ENCODE measurements around the gene LRIT2.

LRIT2 gene, protein sequence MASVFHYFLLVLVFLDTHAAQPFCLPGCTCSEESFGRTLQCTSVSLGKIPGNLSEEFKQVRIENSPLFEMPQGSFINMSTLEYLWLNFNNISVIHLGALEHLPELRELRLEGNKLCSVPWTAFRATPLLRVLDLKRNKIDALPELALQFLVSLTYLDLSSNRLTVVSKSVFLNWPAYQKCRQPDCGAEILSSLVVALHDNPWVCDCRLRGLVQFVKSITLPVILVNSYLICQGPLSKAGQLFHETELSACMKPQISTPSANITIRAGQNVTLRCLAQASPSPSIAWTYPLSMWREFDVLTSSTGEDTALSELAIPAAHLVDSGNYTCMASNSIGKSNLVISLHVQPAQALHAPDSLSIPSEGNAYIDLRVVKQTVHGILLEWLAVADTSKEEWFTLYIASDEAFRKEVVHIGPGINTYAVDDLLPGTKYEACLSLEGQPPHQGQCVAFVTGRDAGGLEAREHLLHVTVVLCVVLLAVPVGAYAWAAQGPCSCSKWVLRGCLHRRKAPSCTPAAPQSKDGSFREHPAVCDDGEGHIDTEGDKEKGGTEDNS

DNA sequence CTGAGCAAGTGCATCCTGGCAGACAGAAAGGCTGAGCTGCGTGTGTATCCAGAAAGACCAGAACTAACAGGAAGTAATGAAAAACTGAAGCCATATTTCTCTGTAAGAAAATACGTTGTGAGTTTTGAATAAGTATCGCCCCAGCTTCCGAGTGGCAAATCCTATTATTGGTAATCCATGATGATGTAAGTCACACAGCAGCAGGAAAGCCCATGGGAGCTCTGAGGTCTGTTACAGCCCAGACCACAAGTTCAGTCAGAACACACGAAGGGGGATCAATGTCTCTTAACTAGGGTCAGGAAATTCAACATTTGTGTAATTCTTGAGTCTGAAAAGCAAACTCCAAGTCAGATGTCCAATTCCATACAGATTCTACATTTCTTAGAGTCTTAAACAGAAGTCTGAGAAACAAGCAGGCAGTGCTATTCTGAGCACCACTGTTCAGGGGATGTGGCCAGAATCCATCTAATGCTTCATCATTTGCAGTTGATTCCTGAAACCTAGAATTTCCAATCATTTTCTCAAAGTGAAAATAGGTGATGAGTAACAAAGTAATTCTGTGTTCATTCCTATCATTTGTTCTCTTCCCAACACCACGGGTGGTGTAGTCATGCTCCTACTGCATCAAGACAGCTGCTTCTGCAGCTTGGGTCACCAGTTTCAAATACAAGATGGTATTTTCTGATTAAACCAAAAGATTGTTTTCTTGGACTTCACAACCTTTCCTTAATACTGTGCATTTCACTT is at the start of gene LRIT2:
TSS of gene LRIT2 (minus strand) at position 118 of the 747 bp plus-strand sequence. CDS start at position 94, 24 bp downstream.
- no peak for DNase-seq

DNA sequence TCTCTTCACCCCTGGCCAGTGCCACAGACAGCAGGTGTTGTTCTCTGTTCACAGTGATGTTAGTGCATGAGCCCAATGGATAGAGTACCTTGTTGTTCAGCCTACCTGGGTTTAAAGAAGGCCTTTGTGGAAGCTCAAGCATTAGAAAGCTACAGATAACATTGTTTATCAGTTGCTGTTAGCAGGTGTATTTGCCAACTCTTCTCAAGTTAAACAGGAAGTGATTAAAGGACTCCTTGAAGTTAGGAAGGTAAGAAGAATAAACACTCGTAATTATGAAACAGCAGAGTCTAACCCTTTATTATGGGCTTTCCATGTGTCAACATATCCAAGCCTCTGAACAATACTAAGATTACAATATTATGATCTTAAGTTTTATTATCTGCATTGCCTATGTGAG is 45.4 kb upstream of the LRIT2 start:
- no peak for DNase-seq

DNA sequence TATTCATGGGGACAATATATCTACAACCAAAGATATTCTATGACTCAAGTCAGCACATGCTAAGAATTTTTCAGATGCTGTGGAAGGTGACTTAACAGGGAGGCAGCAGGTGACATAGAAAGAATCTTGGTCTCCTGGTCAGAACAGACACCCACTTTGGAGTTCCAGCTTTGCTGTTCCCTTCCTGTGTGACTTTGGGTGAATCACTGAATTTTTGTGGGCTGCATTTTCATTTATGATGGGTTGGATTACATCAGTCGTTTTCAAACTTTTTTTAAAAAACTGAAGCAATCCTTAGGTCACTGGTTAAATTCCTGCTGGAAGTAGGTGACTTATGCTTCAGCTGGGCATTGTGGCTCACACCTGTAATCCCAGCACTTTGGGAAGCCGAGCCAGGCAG is 44.4 kb upstream of the LRIT2 start:
- peak; percentile 74 for DNase-seq

DNA sequence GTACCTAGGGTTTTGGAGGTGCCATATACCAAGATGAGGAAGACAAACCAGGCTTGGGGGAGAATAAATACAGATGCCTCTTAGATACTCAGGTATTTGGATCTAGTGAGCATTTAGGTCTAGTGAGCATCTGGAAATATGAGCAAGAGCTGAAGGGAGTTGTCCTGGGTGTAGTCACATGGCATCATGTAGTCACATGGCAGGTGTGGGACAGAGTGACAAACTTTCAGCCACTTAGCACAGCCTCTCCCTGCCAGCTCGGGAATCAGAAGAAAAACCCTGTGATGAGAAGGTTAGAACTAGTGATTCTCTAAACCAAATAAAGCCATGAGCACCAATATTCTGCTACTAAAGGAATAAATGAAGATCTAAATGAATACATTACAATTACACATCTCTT is 43.8 kb upstream of the LRIT2 start:
- no peak for DNase-seq

DNA sequence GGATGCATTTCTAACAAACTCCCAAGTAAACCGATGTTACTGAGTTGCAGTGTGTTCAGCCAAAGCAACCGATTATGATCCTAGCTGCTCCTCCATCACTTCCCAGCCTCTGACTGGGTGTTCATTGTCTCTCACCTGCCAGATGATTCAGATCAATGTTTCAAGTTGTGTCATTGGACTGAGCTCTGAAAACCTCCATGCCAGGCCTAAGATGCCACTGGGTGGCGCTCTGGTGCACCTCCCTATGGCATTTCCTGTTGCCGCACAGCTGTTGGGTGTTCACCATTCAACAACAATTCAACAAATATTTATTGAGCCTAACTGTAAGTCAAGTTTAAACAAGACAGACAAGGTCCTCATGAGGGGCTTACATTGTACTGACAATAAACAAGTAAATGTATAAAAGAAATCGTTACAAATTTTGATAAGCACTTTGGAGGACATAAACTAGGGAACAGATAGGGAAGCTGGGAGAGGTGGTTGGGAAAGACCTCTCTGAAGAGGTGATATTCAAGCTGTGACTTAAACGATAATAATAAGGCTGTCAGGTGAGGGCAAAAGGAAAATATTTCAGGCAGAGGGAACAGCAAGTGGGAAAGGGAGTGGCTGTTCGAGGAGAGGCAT is 42.3 kb upstream of the LRIT2 start:
- peak; percentile 21 for DNase-seq

DNA sequence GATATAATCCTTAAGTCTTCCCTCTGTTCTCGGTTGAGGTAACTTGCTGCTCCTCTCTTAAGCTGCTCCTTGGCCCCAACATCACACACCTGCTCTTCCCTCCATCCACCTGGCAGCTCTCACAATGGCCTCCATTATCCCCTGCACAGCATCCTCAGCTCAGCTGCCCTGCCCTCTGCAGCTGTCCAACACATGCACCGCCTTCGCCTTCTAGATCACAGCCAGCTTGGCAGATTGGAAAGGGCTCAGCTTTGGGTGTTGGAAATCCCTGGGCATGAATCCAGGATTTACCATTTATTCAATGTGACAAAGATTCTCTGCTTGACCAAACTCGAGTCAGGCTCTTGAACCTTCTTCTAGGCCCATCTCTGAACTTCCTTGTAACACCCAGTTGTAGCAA is 40.1 kb upstream of the LRIT2 start:
- no peak for DNase-seq

DNA sequence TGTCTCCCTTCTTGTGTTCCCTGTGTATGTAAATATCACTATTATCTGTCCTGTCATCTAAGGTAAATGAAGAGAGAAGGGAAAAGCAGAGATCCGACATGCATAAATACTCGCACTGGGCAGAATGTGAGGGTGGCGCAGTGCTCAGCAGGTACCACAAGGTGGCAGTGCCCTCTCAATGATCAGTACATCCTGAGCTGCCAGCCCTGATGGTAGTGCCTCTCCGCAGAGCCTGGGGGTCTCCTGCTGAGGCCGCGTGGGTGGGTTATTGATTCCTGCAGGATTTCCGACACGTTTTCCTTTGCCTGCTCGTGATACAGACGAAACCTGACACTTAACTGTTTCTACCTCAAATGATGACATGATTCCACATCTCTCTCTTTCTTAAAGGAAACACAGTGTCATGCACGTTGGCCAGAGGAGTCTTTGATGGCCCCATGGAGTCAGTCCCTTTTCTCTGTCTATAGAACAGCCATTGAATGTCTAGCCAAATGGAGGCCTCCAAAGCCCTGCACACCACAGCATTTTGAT is 39.3 kb upstream of the LRIT2 start:
- peak; percentile 48 for DNase-seq

DNA sequence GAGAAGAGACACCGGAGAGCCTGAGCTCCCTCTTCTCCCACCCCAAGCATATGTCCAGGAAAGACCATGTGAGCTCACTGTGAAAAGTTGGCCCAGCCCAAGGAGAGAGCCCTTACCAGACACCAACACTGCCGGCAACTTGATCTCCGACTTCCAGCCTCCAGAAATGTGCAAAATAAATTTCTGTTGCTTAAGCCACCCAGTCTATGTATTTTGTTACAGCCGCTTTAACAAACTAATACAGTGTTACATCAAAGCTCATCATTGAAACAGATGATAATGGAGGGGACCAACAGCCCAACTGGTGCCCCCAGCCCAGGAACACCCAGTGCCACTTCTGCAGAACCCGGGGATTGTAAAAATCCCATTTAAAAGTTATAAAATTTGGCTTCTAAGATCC is 38.4 kb upstream of the LRIT2 start:
- DNase-seq = no peak

DNA sequence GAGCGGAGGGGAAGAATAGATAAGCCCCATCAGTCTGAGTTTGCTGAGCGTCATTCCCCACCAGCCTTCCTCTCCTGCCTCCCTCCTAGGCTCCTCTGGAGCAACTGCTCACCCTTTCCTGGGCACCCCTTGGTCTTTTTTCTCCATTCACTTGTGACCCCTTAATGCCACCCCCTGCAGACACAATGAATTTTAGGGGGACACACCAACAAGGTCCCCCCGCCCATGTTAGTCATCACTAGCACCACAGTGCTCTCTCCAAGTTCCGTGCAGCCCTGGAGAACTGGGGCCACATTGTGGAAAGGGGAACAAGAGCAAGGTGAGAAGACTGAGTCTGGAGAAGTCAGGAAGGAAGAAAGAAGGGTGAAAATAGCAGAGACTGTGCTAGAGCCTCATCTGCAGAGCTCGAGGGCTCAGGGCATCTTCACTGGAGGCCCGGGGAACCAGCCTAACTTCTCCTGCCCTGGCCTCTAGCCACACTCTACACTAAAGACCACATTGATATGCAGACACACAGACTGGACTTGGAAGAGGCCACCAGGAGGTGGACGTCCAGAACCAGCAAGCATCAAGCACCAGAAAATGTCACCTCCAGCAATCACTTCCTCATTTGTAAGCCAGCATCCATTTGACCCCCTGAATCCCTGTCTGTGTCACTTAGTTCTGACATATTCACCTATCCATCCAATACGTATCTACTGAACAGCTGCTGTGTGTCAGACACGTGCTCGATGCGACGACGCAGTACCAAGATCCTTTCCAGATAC is 37.0 kb upstream of the LRIT2 start:
- no peak for DNase-seq

DNA sequence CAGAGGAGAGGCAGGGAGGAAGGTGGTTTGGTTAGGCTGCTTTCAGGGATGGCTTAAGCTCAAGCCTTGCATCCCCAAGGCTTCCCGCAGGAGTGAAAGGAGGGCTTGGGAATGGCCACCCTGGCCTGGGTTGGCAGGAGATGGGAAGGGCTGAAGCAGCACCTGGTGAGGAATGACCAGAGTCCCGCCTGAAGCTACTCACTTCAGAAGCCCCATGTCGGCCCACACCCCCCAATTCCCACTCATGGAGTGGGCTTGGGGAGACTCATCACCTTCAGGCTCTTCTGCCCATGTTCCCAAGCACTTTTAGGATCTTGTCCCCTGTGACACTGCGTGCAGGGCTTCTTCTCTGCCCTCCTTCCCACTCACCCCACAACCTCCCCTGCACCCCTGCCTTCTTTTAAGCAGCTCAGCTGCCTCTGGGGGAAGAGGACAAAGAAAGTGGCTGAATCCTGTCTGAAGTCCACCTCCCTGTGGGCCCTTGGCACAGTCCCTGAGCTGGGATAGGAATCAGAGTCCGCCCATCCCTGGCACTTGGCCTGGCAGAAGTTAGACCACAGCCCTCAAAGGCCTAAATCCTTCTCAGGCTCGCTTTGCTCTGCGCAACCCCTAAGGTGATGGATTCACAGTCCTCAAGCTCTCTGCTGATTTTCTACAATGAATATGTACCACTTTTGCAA is 36.0 kb upstream of the LRIT2 start:
- DNase-seq = no peak

DNA sequence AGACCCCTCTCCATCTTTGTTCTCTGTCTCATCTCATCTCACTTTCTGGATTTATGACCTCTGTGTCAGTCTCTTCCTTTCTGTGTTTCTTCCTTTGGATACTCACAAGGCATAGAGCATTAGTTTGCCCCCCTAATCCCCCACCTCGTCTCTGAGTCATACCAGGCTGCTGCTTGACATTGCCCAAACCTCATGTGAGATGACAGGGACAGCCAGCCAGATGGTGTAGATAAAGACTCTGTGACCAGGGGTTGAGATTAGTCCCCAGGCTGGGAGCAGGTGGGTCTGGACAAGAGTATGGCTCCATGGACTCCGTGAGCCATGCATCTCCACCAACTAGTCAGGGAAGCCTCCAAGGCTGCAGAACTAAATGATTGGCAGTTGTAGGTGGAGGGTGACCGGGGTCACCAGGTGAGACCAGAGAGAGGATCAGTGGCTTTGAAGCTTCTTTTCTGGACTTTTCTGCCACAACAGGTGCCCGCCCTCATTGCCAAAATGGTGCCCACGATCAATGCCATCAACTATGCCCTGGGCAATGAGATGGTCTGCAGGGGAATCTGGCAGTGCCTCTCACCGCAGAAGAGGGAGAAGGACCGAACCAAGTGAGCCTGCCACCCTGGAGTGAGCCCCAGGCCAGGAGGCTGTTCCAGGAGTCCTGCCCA is 32.8 kb upstream of the LRIT2 start:
- no peak for DNase-seq

DNA sequence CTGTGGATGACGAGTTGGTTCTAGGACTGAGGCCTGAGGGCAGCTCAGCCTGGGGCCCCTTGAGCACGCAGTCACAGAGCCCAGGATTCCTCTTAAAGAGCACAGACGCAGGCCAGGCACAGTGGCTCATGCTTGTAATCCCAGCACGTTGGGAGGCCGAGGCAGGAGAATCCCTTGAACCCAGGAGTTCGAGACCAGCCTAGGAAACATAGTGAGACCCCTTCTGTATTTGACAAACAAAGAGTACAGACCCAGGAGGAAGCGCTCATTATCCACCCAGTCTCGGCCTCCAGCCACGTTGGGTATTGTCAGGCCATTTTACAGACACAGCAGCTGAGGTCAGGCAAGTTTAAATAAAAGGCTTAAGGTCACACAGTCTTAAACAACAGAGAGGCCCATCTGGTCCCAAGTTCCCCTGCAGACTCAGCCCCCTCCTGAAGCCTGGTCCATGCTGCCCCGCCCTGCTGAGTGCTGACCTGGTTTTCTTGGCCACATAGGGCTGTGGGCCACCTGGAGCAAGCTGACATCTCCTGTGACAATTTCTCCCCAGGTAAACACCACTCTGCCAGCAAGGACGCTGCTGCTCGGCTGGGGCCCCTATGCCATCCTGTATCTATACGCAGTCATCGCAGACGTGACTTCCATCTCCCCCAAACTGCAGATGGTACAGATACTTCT is 32.1 kb upstream of the LRIT2 start:
- DNase-seq = no peak

DNA sequence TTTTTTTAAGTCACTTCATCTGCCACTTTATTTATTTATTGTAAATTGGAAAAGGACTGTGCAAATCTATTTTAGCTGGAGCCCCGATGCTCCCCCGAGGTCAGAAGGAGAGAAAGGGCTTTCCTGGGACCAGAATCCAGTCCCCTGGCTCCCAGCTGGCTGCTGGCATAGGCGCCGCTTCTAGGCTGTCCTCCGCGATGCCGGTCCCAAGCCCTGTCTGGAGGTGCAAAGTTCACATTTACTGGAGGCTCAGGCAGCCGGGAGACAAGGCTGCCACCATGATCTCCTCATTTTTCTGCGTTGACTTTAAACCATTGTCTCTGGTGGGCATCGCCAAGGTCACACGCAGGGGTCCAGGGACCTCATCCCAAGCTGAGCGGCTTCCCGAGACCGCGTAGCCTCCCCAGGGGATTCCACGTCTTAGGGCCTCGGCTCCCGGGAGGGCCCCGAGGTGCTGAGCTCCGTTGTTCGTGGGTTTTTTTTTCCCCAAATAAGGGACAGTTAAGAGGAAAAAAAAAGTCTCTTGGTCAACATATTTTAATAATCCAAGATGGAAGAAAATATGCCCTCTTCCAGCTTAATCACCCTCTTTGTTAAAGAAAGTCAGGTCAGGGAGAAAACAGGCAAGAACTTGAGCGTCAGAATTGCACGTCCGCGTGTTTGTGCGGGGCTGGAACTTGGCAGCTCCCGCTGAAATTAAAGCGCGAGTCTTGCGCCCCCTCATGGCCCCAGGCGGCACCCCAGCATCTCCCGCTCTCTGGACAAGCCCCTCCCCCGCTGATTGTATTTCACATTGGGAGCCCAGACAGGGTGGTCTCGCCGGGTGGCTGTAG is 31.4 kb upstream of the LRIT2 start:
- peak; percentile 9 for DNase-seq

DNA sequence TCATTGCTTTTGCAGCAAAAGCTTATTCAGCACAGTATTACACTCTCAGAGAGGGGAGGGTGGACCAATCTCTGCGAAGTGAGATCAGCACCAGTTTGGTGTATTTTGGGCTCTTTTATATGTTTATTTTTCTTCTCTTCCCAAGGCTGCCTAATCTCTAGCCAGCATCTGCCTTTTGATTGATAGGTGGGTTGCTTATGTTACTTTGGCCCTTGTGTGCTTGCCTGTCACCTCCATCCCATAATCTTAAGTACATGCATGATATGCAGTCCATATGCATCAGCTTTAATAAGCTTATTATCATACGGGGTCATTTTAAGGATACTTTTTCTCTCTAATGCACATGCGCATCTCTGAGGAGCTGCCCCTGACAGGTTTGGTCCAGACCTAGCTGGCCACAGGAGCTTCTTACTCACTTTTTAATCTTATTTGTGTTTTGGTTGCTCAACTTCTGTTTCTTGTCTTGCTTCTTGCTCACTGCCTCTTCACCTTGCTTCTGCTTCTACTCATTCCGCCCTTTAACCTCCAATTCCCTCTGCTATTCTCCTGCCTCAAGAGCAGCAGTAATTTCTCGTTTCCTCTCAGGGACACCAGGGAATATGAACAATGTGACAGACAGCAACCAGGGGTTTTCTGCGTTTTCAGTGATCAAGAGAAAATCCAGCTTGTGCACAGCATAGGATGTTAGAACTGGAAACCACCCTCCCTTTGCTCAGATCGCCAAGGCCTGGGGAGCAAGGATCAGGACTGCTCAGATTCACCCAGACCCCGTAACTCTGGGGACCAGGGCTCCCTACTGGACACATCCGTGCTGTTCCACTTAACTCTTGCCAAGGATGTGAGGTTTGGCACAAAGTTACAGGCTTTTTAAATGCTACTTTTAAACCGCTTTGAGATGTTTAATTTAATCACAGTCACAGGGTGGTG is 29.5 kb upstream of the LRIT2 start:
- DNase-seq = no peak

DNA sequence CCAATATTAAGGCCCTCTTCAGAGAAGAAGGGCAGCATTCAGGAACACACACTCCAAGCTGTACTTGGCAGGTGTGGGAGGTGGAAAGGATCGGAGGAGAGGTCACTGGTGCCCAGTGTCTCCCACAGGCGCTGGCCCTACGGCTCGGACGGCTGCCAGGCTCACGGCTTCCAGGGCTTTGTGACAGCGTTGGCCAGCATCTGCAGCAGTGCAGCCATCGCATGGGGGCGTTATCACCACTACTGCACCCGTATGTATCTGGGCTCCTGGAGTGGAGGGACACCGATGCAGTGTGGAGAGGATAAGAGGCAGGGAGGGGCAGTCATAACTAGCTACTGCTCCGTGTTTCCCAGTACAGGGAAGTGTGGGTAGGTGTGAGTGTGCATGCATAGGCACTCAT is 23.4 kb upstream of the LRIT2 start:
- no peak for DNase-seq

DNA sequence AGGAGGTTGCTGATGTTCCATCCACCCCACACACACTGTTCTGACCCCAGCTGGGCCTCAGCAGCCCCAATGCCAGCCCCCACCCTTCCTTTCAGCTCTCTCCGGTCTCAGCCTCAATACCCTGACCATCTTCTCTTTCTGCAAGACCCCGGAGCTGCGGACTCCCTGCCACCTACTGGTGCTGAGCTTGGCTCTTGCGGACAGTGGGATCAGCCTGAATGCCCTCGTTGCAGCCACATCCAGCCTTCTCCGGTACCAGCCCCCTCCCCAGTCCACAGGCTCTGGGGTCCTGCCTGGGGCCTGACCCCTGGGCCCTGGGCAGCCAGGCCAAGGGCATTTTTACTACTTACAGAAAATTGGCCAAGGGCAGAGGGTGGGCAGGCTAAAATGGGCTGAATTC is 22.2 kb upstream of the LRIT2 start:
- no peak for DNase-seq

DNA sequence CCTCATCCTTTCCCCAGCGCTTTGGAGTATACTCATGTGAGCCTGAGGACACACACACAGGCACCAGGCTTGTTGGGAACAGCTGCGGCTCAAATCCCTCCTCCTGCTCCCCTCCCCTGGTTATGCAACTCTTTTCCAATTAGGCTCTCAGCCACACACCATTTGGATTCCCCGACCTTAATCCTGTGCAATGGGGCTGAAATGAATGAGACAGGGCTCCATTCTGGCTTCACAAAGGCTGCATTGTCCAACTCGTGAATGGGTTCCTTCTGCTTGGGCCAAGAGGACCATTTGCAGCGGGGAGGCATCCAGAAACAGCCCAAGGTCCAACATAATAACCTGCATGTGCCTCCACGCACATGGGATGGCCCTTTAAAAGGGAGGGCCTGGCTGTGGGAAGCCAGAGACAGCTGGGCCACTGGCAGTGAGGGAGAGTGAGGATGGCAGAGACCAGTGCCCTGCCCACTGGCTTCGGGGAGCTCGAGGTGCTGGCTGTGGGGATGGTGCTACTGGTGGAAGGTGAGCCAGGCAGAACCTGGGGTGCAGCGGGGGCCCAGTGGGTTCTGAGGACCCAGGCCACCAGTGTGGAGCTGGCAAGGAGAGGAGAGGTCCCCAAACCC is 19.4 kb upstream of the LRIT2 start, which contains the start of gene RGR:
TSS of gene RGR (plus strand) at position 403 of the 620 bp plus-strand sequence. CDS start at position 441, 38 bp downstream.
- DNase-seq = no peak

DNA sequence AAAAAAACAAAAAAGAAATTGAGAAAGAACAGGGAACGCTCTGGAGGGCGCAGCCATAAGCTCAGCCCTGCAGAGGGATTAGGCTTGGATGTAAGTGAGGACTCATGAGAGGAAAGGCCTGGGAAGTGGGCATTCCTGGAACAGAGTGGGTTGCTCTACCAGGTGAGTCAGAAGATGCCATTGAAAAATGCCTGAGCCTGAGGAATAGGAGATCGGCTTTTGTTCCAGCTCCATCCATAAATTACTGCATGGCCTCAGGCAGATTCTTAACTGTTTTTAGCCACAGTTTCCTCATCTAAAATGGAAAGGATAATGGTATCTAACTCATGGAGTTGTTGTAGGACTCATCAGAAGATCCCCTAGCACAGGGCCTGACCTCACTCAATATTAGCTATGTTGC is 18.4 kb upstream of the LRIT2 start:
- DNase-seq = no peak
